HepG2 (cell line): ENCODE measurements around the gene CUL7. TPM values are rescaled to one million over a fixed set of nuclear protein-coding genes. Genes with fewer than 3 reads are reported as not detected.

Experiments used
- ATAC-seq: fragments of 200-7000 bp; cut with Tn5 transposase; 3 replicates; pipeline ENCODE4 v1.9.1; 2020; ENCODE audit warnings: mild to moderate bottlenecking, moderate library complexity
- BruUV-seq: library from RNA; stranded (reverse); fragments of 400-500 nt; replicated peaks from 2 replicates; lab custom pipeline; 2021; lab: Mats Ljungman, UMichigan
- CTCF ChIA-PET: fragments of 300-600 bp; formaldehyde crosslinking; extraction: SDS; loops from one replicate; lab custom pipeline; 2021; ENCODE audit warnings: low total read pairs, inconsistent platforms, low intra/inter-chr PET ratio; lab: Yijun Ruan, JAX
- POLR2A ChIA-PET: fragments of 350-600 bp; sonication (Branson Sonifier 250); formaldehyde crosslinking; loops from one replicate; lab custom pipeline; 2020; ENCODE audit warnings: antibody characterized with exemption, inconsistent platforms; lab: Yijun Ruan, JAX
- DNase-seq: peaks from one replicate; pipeline ENCODE4 v3.0.0-alpha.2; 2015; ENCODE audit warnings: low spot score
- FAIRE-seq: peaks from 3 replicates; lab custom pipeline; 2011; peaks lifted over from hg19 to GRCh38; lab: Jason Lieb, UNC
- H2AFZ ChIP-seq: one replicate; pipeline ENCODE4 v1.6.1; 2011; ENCODE audit warnings: low read length, inconsistent platforms
- H3K27ac ChIP-seq: fragments of 300-600 bp; 3 replicates; pipeline ENCODE4 v1.8.0; 2011; ENCODE audit warnings: mixed run types, mild to moderate bottlenecking, mixed read lengths, low read length, inconsistent platforms; ENCODE audit not compliant: insufficient read depth; ENCODE audit errors: extremely low read length
- H3K27me3 ChIP-seq, 2 experiments: fragments of 200-600 bp in 1 of 2; 2 replicates in 1 of 2; 3 replicates in 1 of 2; pipeline versions ENCODE4 v1.6.0 to v1.8.0; 2011; ENCODE audit warnings: low read length in 2 of 2, mild to moderate bottlenecking in 2 of 2, moderate library complexity in 2 of 2, inconsistent platforms in 1 of 2; ENCODE audit not compliant: insufficient read depth in 2 of 2, control insufficient read depth in 1 of 2
- H3K36me3 ChIP-seq, 2 experiments: fragments of 200-600 bp in 1 of 2; replicated peaks in 1 of 2; 2 replicates in 1 of 2; 3 replicates in 1 of 2; pipeline versions ENCODE4 v1.5.1 to v1.8.0; 2011; ENCODE audit warnings: low read length in 2 of 2, inconsistent platforms in 1 of 2; ENCODE audit not compliant: insufficient read depth in 2 of 2, control insufficient read depth in 1 of 2
- H3K4me1 ChIP-seq: 2 replicates; pipeline ENCODE4 v1.5.1; 2012; ENCODE audit warnings: low read length, inconsistent platforms; ENCODE audit not compliant: insufficient read depth
- H3K4me2 ChIP-seq: 2 replicates; pipeline ENCODE4 v1.6.0; 2011; ENCODE audit warnings: low read depth, low read length, inconsistent platforms
- H3K4me3 ChIP-seq, 3 experiments: fragments of 200-600 bp in 1 of 3; sonication (generic), shearing (Covaris generic) in 1 of 3; replicated peaks in 1 of 3; 2 replicates each; pipeline ENCODE4 v1.5.1; 2011 to 2016; ENCODE audit warnings: low read length in 3 of 3, inconsistent platforms in 2 of 3, low read depth in 2 of 3, mild to moderate bottlenecking in 2 of 3, control low read depth in 1 of 3, mixed read lengths in 1 of 3; ENCODE audit not compliant: insufficient read depth in 1 of 3
- H3K79me2 ChIP-seq: one replicate; pipeline ENCODE4 v1.6.1; 2011; ENCODE audit warnings: low read length, inconsistent platforms; ENCODE audit not compliant: insufficient read depth
- H3K9ac ChIP-seq: 2 replicates; pipeline ENCODE4 v1.6.0; 2011; ENCODE audit warnings: mild to moderate bottlenecking, low read depth, low read length, inconsistent platforms; ENCODE audit not compliant: insufficient read depth
- H3K9me3 ChIP-seq: 2 replicates; pipeline ENCODE4 v1.5.1; 2012; ENCODE audit warnings: mild to moderate bottlenecking, low read length
- H4K20me1 ChIP-seq: 2 replicates; pipeline ENCODE4 v1.6.0; 2011; ENCODE audit warnings: inconsistent platforms, mild to moderate bottlenecking, low read length, moderate library complexity; ENCODE audit not compliant: insufficient read depth
- CSRNP2 ChIP-seq: sonication (generic); formaldehyde crosslinking; conservative IDR thresholded peaks from 2 replicates; pipeline ENCODE4 v1.8.0; 2022; ENCODE audit warnings: low read depth, missing genetic modification reagents
- ELF1 ChIP-seq: sonication (generic); formaldehyde crosslinking; IDR thresholded peaks from 2 replicates; pipeline ENCODE4 v1.4.0; 2020; ENCODE audit warnings: missing genetic modification reagents
- FOSL2 ChIP-seq: sonication (generic); formaldehyde crosslinking; IDR thresholded peaks from 2 replicates; pipeline ENCODE4 v1.4.0; 2020; ENCODE audit warnings: missing genetic modification reagents
- MLLT10 ChIP-seq: sonication (generic); formaldehyde crosslinking; IDR thresholded peaks from 2 replicates; pipeline ENCODE4 v1.4.0; 2020; ENCODE audit warnings: missing genetic modification reagents
- RBFOX2 ChIP-seq: fragments of 200-400 bp; formaldehyde crosslinking; IDR thresholded peaks from 2 replicates; pipeline ENCODE4 v1.6.1; 2017; ENCODE audit warnings: low read depth, mild to moderate bottlenecking, low read length
- ZC3H13 ChIP-seq: sonication (generic); formaldehyde crosslinking; IDR thresholded peaks from 2 replicates; pipeline ENCODE4 v1.8.1; 2023; ENCODE audit warnings: mild to moderate bottlenecking, missing genetic modification reagents, moderate library complexity
- ZNF232 ChIP-seq: sonication (generic); formaldehyde crosslinking; IDR thresholded peaks from 2 replicates; pipeline ENCODE4 v1.4.0; 2020; ENCODE audit warnings: missing genetic modification reagents, borderline replicate concordance
- WGBS: methylation state at CpG from one replicate; pipeline ENCODE4 v1.1.6; 2017; ENCODE audit warnings: low lambda C conversion rate; 5-methylcytosine and 5-hydroxymethylcytosine counted together
- in situ Hi-C: cut with HindIII; loops from 2 replicates; pipeline ENCODE4 v1.10.0; 2017; ENCODE audit warnings: low pct_unique_long_range_greater_than_20kb; ENCODE audit not compliant: extremely low pct_ligation_motif_present
- intact Hi-C: fragments of 100-400 bp; cut with micrococcal nuclease; formaldehyde crosslinking; loops from one replicate; pipeline ENCODE4 v1.10.0; 2022; ENCODE audit not compliant: unreplicated experiment
- polyA plus RNA-seq, 8 experiments: library from polyadenylated mRNA; depleted of rRNA in 3 of 8; stranded (reverse) in 7 of 8; unstranded in 1 of 8; fragments of >200 nt; fragmentation: Illumina TruSeq in 4 of 8; extraction: Trizol in 4 of 8; gene quantifications; 2 replicates each; pipeline versions ENCODE4 v1.2.1 to v1.2.3, GENCODE V29; 2011 to 2016; ENCODE audit warnings: low read depth in 4 of 8, missing spikeins in 1 of 8, mixed read lengths in 1 of 8; ENCODE audit not compliant: insufficient read depth in 1 of 8
- total RNA-seq, 5 experiments: library from RNA; depleted of rRNA; stranded (reverse); fragments of >200 nt; fragmentation: Illumina TruSeq; extraction: Trizol; gene quantifications; 2 replicates each; pipeline ENCODE4 v1.2.3, GENCODE V29; 2016; ENCODE audit warnings: low read depth in 1 of 5

CUL7 gene
- total and polyA plus RNA-seq, 2 of the 13 experiments (the other 11 are each of a cell fraction or from before 2014, with no cell fraction given): 32.0 to 60.7 TPM

GRCh38 chr6:43061861-43062260, 8.2 kb upstream of the CUL7 start:
- ChIA-PET CTCF (no interaction called here), POLR2A (interaction anchor here (2.1 to 3.3 kb wide), 8 partner anchors 10 to 82 kb away, joined by 12 to 103 read pairs (median 36); partner anchors contain the start of genes KLHDC3, MEA1, PTK7 and RRP36)
- Histone ChIP-seq H3K36me3 (peaks cover 4 to 46% of the 10 kb centered on the region in 2 experiments), H3K27ac (no peak overlapping the region), H3K9me3 (no peaks in the 10 kb centered on the region), H3K79me2 (peaks cover 35% of the 10 kb centered on the region), H2AFZ (no peak overlapping the region), H3K9ac (peak overlapping the region; percentile 83), H4K20me1 (no peaks in the 10 kb centered on the region), H3K4me2 (peak overlapping the region; percentile 90), H3K27me3 (no peaks in the 10 kb centered on the region; a peak in 1 of 5 replicates), H3K4me1 (peaks cover 33% of the 10 kb centered on the region), H3K4me3 (peak overlapping the region in 2 of 3 experiments; percentile 74 to 99; a peak in 2 of 6 replicates)
- no peak for FAIRE-seq
- ATAC-seq: no peak
- BruUV-seq: no TSS peak
- no peak for DNase-seq
- intact Hi-C loops: loop anchor here (2.0 kb wide), 1 partner anchor 47 kb away; the partner anchor contains the start of gene KLHDC3
- TF ChIP-seq ELF1 (CRISPR knock-in tag) (no peak), ZC3H13 (CRISPR knock-in tag) (no peak), ZNF232 (no peak), FOSL2 (CRISPR knock-in tag) (0 out of 2 replicates have a peak, but pooled peaks have one; percentile 12), RBFOX2 (0 out of 2 replicates have a peak, but pooled peaks have one; percentile 4), CSRNP2 (CRISPR knock-in tag) (no peak), MLLT10 (CRISPR knock-in tag) (no peak)
- WGBS: 60% methylated on average over 2 of the region's 2 CpGs
- in situ Hi-C loops: no loop called here
